ENCODE results near the gene ALOX15. TPM values are rescaled to one million over a fixed set of nuclear protein-coding genes. Genes with fewer than 3 reads are reported as not detected.
"Not testable (repeated sequence)": the region's sequence is repeated elsewhere in the genome, so short reads cannot be mapped to it uniquely, and the experiment has no call there.

The ALOX15 gene
- total RNA-seq, 1 experiment from 2014 or later: 0.50 TPM

- H3K9me3 Mint-ChIP-seq (ENCODE audit: unreplicated experiment); H3K36me3 ChIP-seq (ENCODE audit: control insufficient read depth, insufficient read depth, low read length); CTCF ChIA-PET; H3K27ac Mint-ChIP-seq (ENCODE audit: unreplicated experiment); BruUV-seq (replicated peaks); intact Hi-C loops (cut with micrococcal nuclease; ENCODE audit: unreplicated experiment); H3K36me3 Mint-ChIP-seq (ENCODE audit: insufficient read depth, unreplicated experiment); H3K4me1 ChIP-seq; H3K9me3 ChIP-seq; H3K27me3 ChIP-seq (replicated peaks; ENCODE audit: control insufficient read depth, insufficient read depth, low read length): not testable (repeated sequence)
- POLR2A ChIA-PET: interaction anchor here (0.5 kb wide), 1 partner anchor 301 kb away, joined by 6 read pairs; the partner anchor contains the start of genes RNF167 and SLC25A11
- peak; percentile 62 for DNase-seq
- H3K4me3 Mint-ChIP-seq (ENCODE audit: unreplicated experiment): peak overlapping the region; percentile 56
- peaks cover 15% of the 10 kb centered on the region for H3K27me3 Mint-ChIP-seq (ENCODE audit: insufficient read depth, unreplicated experiment)
- peak overlapping the region; percentile 10; the same call in 1 of the 2 replicates for H3K4me3 ChIP-seq (ENCODE audit: low read depth, low read length)
- H3K4me1 Mint-ChIP-seq (ENCODE audit: low read depth, unreplicated experiment): peaks cover 11% of the 10 kb centered on the region
These were observed 2.0 kb downstream of the ALOX15 start for GRCh38 chr17:4639301-4640059.

GRCh38 chr17:4638766-4639165 lies 2.7 kb downstream of the ALOX15 start:
- H3K4me3 ChIP-seq (ENCODE audit: low read depth, low read length); H3K36me3 Mint-ChIP-seq (ENCODE audit: insufficient read depth, unreplicated experiment); DNase-seq; H3K9me3 Mint-ChIP-seq (ENCODE audit: unreplicated experiment); H3K9me3 ChIP-seq; BruUV-seq (replicated peaks); H3K27ac Mint-ChIP-seq (ENCODE audit: unreplicated experiment); H3K4me1 ChIP-seq; H3K27me3 ChIP-seq (replicated peaks; ENCODE audit: control insufficient read depth, insufficient read depth, low read length); CTCF ChIA-PET; intact Hi-C loops (cut with micrococcal nuclease; ENCODE audit: unreplicated experiment); H3K36me3 ChIP-seq (ENCODE audit: control insufficient read depth, insufficient read depth, low read length): not testable (repeated sequence)
- Mint-ChIP-seq H3K4me1 (ENCODE audit: low read depth, unreplicated experiment) (peaks cover 11% of the 10 kb centered on the region), H3K27me3 (ENCODE audit: insufficient read depth, unreplicated experiment) (peaks cover 15% of the 10 kb centered on the region), H3K4me3 (ENCODE audit: unreplicated experiment) (peak overlapping the region; percentile 56)
- POLR2A ChIA-PET: interaction anchor here (0.5 kb wide), 1 partner anchor 301 kb away, joined by 6 read pairs; the partner anchor contains the start of genes RNF167 and SLC25A11

GRCh38 chr17:4636474-4637100 lies 4.9 kb downstream of the ALOX15 start:
- Histone ChIP-seq H3K36me3 (ENCODE audit: control insufficient read depth, insufficient read depth, low read length) (no peaks in the 10 kb centered on the region), H3K4me3 (ENCODE audit: low read depth, low read length) (no peak overlapping the region), H3K9me3 (no peaks in the 10 kb centered on the region), H3K4me1 (0 out of 2 replicates have a peak, but pooled peaks cover 1% of the 10 kb centered on the region), H3K27me3 (replicated peaks; ENCODE audit: control insufficient read depth, insufficient read depth, low read length) (peaks cover 1% of the 10 kb centered on the region; the same call in 1 of the 2 replicates)
- BruUV-seq (replicated peaks): no TSS peak
- no peak for DNase-seq
- no peak for TF ChIP-seq CTCF (IDR thresholded peaks at IDR 0.05; ENCODE audit: insufficient read depth in 1 of 2, low read depth in 1 of 2, low read length in 1 of 2, severe bottlenecking in 1 of 2, unreplicated experiment in 1 of 2)
- Mint-ChIP-seq H3K4me3 (ENCODE audit: unreplicated experiment) (no peak overlapping the region), H3K27me3 (ENCODE audit: insufficient read depth, unreplicated experiment) (peaks cover 13% of the 10 kb centered on the region), H3K27ac (ENCODE audit: unreplicated experiment) (no peak overlapping the region), H3K9me3 (ENCODE audit: unreplicated experiment) (no peaks in the 10 kb centered on the region), H3K36me3 (ENCODE audit: insufficient read depth, unreplicated experiment) (no peaks in the 10 kb centered on the region), H3K4me1 (ENCODE audit: low read depth, unreplicated experiment) (peaks cover 11% of the 10 kb centered on the region)
- CTCF ChIA-PET: no interaction called here
- POLR2A ChIA-PET: no interaction called here
- intact Hi-C loops (cut with micrococcal nuclease; ENCODE audit: unreplicated experiment): no loop called here

GRCh38 chr17:4635823-4636375 lies 5.6 kb downstream of the ALOX15 start:
- CTCF ChIA-PET: no interaction called here
- intact Hi-C loops (cut with micrococcal nuclease; ENCODE audit: unreplicated experiment): no loop called here
- DNase-seq: no peak
- no peak for TF ChIP-seq CTCF (IDR thresholded peaks at IDR 0.05; ENCODE audit: insufficient read depth in 1 of 2, low read depth in 1 of 2, low read length in 1 of 2, severe bottlenecking in 1 of 2, unreplicated experiment in 1 of 2)
- H3K4me3 Mint-ChIP-seq (ENCODE audit: unreplicated experiment): no peak overlapping the region
- Histone ChIP-seq H3K36me3 (ENCODE audit: control insufficient read depth, insufficient read depth, low read length) (no peaks in the 10 kb centered on the region), H3K9me3 (no peaks in the 10 kb centered on the region), H3K4me1 (no peaks in the 10 kb centered on the region), H3K27me3 (replicated peaks; ENCODE audit: control insufficient read depth, insufficient read depth, low read length) (no peaks in the 10 kb centered on the region), H3K4me3 (ENCODE audit: low read depth, low read length) (no peak overlapping the region)
- H3K4me1 Mint-ChIP-seq (ENCODE audit: low read depth, unreplicated experiment): peaks cover 11% of the 10 kb centered on the region
- H3K27me3 Mint-ChIP-seq (ENCODE audit: insufficient read depth, unreplicated experiment): peaks cover 9% of the 10 kb centered on the region
- H3K36me3 Mint-ChIP-seq (ENCODE audit: insufficient read depth, unreplicated experiment): no peaks in the 10 kb centered on the region
- H3K27ac Mint-ChIP-seq (ENCODE audit: unreplicated experiment): no peak overlapping the region
- no TSS peak for BruUV-seq (replicated peaks)
- no peaks in the 10 kb centered on the region for H3K9me3 Mint-ChIP-seq (ENCODE audit: unreplicated experiment)
- POLR2A ChIA-PET: no interaction called here
